ENCODE measurements around the gene SOD2.
A peak's percentile ranks its signal among the peaks of the same experiment; 100 is the strongest.
"Not testable (repeated sequence)": the region's sequence is repeated elsewhere in the genome, so short reads cannot be mapped to it uniquely, and the experiment has no call there.

SOD2 gene

DNA sequence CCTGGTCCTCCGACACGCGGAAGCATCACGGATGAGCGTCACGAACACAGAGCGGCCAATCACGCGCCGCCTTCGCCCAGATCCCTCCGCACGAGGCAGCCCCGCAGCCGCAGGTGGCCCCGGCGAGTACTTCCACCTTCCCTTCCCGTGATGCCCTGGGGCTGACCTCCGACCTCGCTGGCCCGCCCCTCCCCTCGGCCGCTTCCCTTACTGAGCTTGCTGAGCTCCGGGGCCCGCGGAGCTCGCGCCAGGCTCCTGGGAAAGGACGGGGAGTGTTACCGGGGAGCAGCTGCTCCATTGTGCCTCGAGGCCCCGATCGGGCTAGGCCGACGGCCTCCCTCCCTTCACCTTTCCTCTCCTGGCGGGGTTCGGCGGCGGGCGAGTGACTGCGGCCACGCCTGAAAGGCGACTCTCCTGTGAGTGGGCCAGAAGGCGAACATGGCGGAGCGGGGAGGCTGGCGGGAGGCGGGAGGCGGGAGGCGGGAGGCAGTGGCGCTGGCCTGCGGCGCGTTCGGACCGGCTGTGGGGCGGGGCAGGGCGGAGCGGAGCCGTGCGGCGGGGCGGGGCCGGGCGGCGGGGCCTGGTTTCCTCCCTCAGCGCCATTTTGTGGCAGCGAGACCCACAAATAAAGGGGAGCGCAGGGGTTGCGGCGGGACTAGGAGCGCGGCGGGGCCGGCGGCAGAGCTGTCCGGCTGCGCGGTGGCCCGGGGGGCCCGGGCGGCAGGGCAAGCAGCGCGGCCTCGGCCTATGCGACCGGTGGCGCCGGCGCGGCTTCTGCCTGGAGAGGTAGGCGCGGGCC lies 34.1 kb upstream of the SOD2 start, which contains the start of gene WTAP:
Gene WTAP (plus strand): TSS at position 589 of the 799 bp plus-strand sequence. CDS start 8,760 bp downstream, outside the sequence.
- H3K36me3 ChIP-seq (ENCODE audit: control insufficient read depth, insufficient read depth, low read length) = no peaks in the 10 kb centered on the region
- H3K4me3 ChIP-seq (ENCODE audit: low read length) = peak within 1 kb of the TSS; percentile 93
- no peaks in the 10 kb centered on the region for H3K27me3 ChIP-seq (ENCODE audit: control insufficient read depth, insufficient read depth, low read length)
- no peaks in the 10 kb centered on the region; the same call in 1 of the 2 replicates for H3K4me1 ChIP-seq (ENCODE audit: control insufficient read depth, insufficient read depth, low read length)
- WGBS (ENCODE audit: insufficient coverage, insufficient read length) = no CpG with 5 or more reads among the region's 93 CpGs
- H3K9me3 ChIP-seq (ENCODE audit: control insufficient read depth, insufficient read depth, low read length) = no peaks in the 10 kb centered on the region
- no peak within 1 kb of the TSS for H3K27ac ChIP-seq (ENCODE audit: low read length)
- peak; percentile 91 for DNase-seq (ENCODE audit: low read depth, low spot score)

DNA sequence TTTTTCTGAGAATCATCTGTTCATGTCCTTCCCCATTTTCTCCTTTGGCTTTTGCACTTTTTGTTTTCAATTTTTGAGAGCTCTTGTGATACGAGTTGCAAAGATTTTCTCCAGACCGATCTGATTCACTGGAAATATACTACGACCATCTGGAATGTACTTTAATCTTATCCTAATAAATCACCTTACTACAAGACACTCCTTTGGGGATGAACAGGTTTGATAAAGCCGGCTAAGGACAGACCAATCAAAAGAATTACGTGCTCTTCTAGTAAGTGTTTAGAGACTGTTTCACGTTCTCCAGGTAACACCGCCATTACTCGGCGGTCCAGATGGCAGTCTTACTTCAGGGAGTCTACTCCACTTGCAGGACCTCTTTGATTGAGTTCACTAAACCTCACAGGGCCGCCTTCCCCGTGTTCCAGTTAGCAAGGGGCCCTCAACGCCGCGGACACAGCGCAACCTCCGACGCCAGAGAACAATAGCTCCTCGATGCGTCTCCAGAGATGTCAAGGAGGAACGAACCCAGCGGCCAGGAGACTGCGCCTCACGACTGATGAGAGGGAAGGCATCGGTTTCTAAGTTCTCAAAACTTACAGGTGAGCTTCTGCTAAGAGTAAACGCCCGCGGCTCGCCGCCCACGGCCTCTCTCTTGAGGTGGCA lies 33.3 kb upstream of the SOD2 start:
- H3K9me3 ChIP-seq (ENCODE audit: control insufficient read depth, insufficient read depth, low read length) = no peaks in the 10 kb centered on the region
- no peak for DNase-seq (ENCODE audit: low read depth, low spot score)

DNA sequence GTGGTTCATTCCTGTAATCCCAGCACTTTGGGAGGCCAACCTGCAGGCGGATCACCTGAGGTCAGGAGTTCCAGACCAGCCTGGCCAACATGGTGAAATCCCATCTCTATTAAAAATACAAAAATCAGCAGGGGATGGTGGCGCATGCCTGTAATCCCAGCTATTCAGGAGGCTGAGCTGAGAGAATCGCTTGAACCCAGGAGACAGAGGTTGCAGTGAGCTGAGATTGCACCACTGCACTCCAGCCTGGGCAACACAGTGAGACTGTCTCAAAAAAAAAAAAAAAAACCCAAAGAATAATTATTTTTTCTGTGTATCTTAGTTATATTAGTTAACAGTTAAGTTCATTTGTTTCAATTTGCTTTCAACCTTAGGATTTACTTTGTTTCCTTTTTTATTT lies 32.2 kb upstream of the SOD2 start:
- no CpG with 5 or more reads among the region's 3 CpGs for WGBS (ENCODE audit: insufficient coverage, insufficient read length)
- H3K4me1 ChIP-seq (ENCODE audit: control insufficient read depth, insufficient read depth, low read length); DNase-seq (ENCODE audit: low read depth, low spot score); H3K36me3 ChIP-seq (ENCODE audit: control insufficient read depth, insufficient read depth, low read length); H3K4me3 ChIP-seq (ENCODE audit: low read length); H3K9me3 ChIP-seq (ENCODE audit: control insufficient read depth, insufficient read depth, low read length); H3K27ac ChIP-seq (ENCODE audit: low read length); H3K27me3 ChIP-seq (ENCODE audit: control insufficient read depth, insufficient read depth, low read length): not testable (repeated sequence)

More for the DNA sequence above, 33.3 kb upstream of the SOD2 start:
- H3K36me3 ChIP-seq (ENCODE audit: control insufficient read depth, insufficient read depth, low read length) = no peaks in the 10 kb centered on the region
- H3K4me3 ChIP-seq (ENCODE audit: low read length) = peak overlapping the region; percentile 93; the same call in 1 of the 2 replicates
- no peak overlapping the region for H3K27ac ChIP-seq (ENCODE audit: low read length)
- WGBS (ENCODE audit: insufficient coverage, insufficient read length) = no CpG with 5 or more reads among the region's 30 CpGs
- no peaks in the 10 kb centered on the region for H3K27me3 ChIP-seq (ENCODE audit: control insufficient read depth, insufficient read depth, low read length)
- no peaks in the 10 kb centered on the region; the same call in 1 of the 2 replicates for H3K4me1 ChIP-seq (ENCODE audit: control insufficient read depth, insufficient read depth, low read length)

DNA sequence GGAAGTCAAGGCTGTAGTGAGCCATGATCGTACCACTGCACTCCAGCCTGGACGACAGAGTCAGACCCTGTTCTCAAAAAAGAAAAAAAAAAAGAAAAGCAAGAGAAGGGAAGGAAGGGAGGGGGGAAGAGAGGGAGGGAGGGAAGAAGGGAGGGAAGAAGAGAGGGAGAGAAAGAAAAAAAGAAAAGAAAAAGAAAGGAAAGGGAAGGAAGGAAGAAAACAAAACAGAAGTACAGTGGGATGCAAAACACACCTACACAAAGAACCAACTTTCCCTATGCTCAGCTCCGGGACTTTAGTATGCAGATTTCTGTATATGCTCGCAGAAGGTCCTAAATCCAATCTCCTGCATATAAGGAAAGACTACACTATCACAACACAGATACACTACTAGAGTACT lies 31.7 kb upstream of the SOD2 start:
- Histone ChIP-seq H3K27ac (ENCODE audit: low read length) (no peak overlapping the region), H3K9me3 (ENCODE audit: control insufficient read depth, insufficient read depth, low read length) (no peaks in the 10 kb centered on the region), H3K4me1 (ENCODE audit: control insufficient read depth, insufficient read depth, low read length) (no peaks in the 10 kb centered on the region; the same call in 1 of the 2 replicates), H3K4me3 (ENCODE audit: low read length) (no peak overlapping the region), H3K27me3 (ENCODE audit: control insufficient read depth, insufficient read depth, low read length) (no peaks in the 10 kb centered on the region), H3K36me3 (ENCODE audit: control insufficient read depth, insufficient read depth, low read length) (no peaks in the 10 kb centered on the region)
- WGBS (ENCODE audit: insufficient coverage, insufficient read length) = no CpG with 5 or more reads among the region's 4 CpGs
- no peak for DNase-seq (ENCODE audit: low read depth, low spot score)

DNA sequence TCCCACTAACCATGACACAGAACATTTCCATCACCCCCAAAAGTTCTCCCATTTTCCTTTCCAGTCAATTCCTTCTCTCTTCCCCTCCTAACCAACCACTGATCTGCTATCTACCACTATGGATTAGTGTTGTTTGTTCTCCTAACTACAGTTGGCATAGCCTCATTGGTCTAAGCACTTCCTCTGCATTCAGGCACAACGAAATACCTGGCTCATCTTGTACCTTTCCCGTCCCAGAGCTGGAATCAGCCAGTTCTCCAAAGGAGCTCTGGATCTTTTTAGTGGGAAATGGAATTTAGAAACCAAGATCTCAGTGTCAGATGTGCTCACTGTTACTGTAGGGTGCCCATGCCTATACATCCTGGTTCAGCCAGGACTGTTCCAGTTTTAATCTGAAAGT lies 30.2 kb upstream of the SOD2 start:
- WGBS (ENCODE audit: insufficient coverage, insufficient read length) = no CpG with 5 or more reads among the region's 2 CpGs
- no peak overlapping the region for H3K4me3 ChIP-seq (ENCODE audit: low read length)

DNA sequence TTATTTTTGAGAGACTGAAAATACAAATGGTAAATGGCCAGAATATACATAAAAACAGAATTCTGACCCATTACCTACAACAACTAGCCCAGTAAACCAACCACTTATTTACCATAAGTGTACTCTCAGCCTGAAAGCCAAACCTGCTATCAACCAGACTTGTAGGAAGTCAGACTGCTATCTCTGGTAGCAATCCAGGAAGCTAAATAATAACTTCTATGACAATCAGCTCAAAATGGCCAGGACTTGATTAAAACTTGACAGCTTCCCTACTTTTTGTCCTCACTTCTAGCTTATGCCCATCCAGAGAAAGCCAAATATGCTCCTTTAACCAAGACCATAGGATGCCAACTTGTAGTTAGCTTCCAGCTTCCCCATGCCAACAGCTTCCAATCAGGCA lies 29.6 kb upstream of the SOD2 start:
- no peak overlapping the region for H3K4me3 ChIP-seq (ENCODE audit: low read length)
- H3K36me3 ChIP-seq (ENCODE audit: control insufficient read depth, insufficient read depth, low read length) = no peaks in the 10 kb centered on the region
- H3K4me1 ChIP-seq (ENCODE audit: control insufficient read depth, insufficient read depth, low read length) = no peaks in the 10 kb centered on the region; the same call in 1 of the 2 replicates
- H3K27ac ChIP-seq (ENCODE audit: low read length) = no peak overlapping the region
- DNase-seq (ENCODE audit: low read depth, low spot score) = no peak
- H3K9me3 ChIP-seq (ENCODE audit: control insufficient read depth, insufficient read depth, low read length) = no peaks in the 10 kb centered on the region
- H3K27me3 ChIP-seq (ENCODE audit: control insufficient read depth, insufficient read depth, low read length) = no peaks in the 10 kb centered on the region

More for the DNA sequence above, 30.2 kb upstream of the SOD2 start:
- no peaks in the 10 kb centered on the region for H3K36me3 ChIP-seq (ENCODE audit: control insufficient read depth, insufficient read depth, low read length)
- no peaks in the 10 kb centered on the region; the same call in 1 of the 2 replicates for H3K4me1 ChIP-seq (ENCODE audit: control insufficient read depth, insufficient read depth, low read length)
- no peaks in the 10 kb centered on the region for H3K27me3 ChIP-seq (ENCODE audit: control insufficient read depth, insufficient read depth, low read length)
- no peak for DNase-seq (ENCODE audit: low read depth, low spot score)
- H3K27ac ChIP-seq (ENCODE audit: low read length) = no peak overlapping the region
- H3K9me3 ChIP-seq (ENCODE audit: control insufficient read depth, insufficient read depth, low read length) = no peaks in the 10 kb centered on the region

DNA sequence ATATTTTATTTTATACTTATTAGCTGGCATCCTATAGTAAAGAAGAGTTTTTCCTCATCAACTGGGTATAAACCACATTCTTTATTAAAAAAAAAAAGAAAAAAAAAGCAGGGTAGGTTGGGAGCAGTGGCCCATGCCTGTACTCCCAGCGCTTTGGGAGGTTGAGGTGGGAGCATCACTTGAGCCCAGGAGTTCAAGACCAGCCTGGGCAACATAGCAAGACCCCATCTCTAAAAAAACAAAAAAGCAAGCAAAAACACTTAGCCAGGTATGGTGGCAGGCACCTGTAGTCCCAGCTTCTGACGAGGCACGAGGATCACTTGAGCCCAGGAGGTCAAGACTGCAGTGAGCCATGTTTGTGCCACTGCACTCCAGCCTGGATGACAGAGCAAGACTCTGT lies 28.9 kb upstream of the SOD2 start:
- H3K36me3 ChIP-seq (ENCODE audit: control insufficient read depth, insufficient read depth, low read length); H3K4me3 ChIP-seq (ENCODE audit: low read length); H3K4me1 ChIP-seq (ENCODE audit: control insufficient read depth, insufficient read depth, low read length); H3K9me3 ChIP-seq (ENCODE audit: control insufficient read depth, insufficient read depth, low read length); DNase-seq (ENCODE audit: low read depth, low spot score); H3K27ac ChIP-seq (ENCODE audit: low read length); H3K27me3 ChIP-seq (ENCODE audit: control insufficient read depth, insufficient read depth, low read length): not testable (repeated sequence)
- WGBS (ENCODE audit: insufficient coverage, insufficient read length) = no CpG with 5 or more reads among the region's 3 CpGs

DNA sequence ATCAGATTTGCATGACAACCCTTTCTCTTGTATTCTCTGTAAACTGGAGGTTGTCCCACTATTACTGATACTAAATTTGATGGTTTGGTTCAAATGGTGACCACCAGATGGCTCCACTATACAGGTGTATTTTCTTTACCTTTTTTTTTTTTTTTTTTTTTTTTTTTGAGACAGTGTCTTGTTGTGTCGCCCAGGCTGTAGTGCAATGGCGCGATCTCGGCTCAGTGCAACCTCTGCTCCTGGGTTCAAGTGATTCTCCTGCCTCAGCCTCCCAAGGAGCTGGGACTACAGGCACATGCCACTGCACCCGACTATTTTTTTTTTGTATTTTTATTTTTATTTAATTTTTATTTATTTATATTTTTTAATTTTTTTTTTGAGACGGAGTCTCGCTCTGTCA lies 27.7 kb upstream of the SOD2 start:
- H3K27ac ChIP-seq (ENCODE audit: low read length) = no peak overlapping the region
- H3K36me3 ChIP-seq (ENCODE audit: control insufficient read depth, insufficient read depth, low read length) = no peaks in the 10 kb centered on the region
- no peaks in the 10 kb centered on the region for H3K4me1 ChIP-seq (ENCODE audit: control insufficient read depth, insufficient read depth, low read length)
- peak; percentile 29 for DNase-seq (ENCODE audit: low read depth, low spot score)
- H3K27me3 ChIP-seq (ENCODE audit: control insufficient read depth, insufficient read depth, low read length) = no peaks in the 10 kb centered on the region
- no peaks in the 10 kb centered on the region for H3K9me3 ChIP-seq (ENCODE audit: control insufficient read depth, insufficient read depth, low read length)
- no peak overlapping the region for H3K4me3 ChIP-seq (ENCODE audit: low read length)
- no CpG with 5 or more reads among the region's 7 CpGs for WGBS (ENCODE audit: insufficient coverage, insufficient read length)

DNA sequence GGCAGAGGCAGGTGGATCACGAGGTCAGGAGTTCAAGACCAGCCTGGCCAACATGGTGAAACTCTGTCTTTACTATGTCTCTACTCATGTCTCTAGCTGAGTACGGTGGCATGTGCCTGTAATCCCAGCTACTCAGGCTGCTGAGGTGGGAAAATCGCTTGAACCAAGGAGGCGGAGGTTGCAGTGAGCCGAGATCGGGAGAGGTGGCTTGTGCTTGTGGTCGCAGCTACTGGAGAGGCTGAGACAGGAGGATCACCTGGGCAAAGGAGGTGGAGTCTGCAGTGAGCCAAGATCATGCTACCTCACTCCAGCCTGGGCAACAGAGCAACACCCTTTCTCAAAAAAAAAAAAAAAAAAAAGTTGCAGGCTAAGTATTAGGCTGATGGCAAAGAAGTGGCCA lies 26.2 kb upstream of the SOD2 start:
- no peaks in the 10 kb centered on the region for H3K36me3 ChIP-seq (ENCODE audit: control insufficient read depth, insufficient read depth, low read length)
- no peaks in the 10 kb centered on the region for H3K4me1 ChIP-seq (ENCODE audit: control insufficient read depth, insufficient read depth, low read length)
- no peak overlapping the region for H3K27ac ChIP-seq (ENCODE audit: low read length)
- DNase-seq (ENCODE audit: low read depth, low spot score) = no peak
- no peak overlapping the region for H3K4me3 ChIP-seq (ENCODE audit: low read length)
- WGBS (ENCODE audit: insufficient coverage, insufficient read length) = no CpG with 5 or more reads among the region's 7 CpGs
- no peaks in the 10 kb centered on the region for H3K27me3 ChIP-seq (ENCODE audit: control insufficient read depth, insufficient read depth, low read length)
- H3K9me3 ChIP-seq (ENCODE audit: control insufficient read depth, insufficient read depth, low read length) = no peaks in the 10 kb centered on the region

DNA sequence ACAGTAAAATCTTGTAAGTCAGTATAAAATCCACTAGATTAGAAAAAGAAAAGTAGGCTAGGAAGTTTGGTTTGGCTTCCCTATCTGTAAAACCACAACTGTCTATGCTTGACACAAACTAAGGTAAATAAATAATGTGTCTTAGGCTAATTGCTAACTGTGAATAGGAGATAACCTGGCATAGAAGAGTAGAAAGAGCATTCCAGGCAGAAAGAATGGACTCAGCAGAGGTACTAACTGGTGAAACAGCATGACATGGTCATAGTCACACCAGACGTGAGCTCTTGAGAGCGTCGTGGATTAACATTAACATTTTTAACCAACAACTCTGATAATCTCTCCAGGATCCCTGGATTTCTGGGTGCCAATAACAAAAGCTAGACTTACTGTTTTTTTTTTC lies 25.6 kb upstream of the SOD2 start:
- H3K27ac ChIP-seq (ENCODE audit: low read length) = no peak overlapping the region
- DNase-seq (ENCODE audit: low read depth, low spot score) = no peak
- H3K4me1 ChIP-seq (ENCODE audit: control insufficient read depth, insufficient read depth, low read length) = no peaks in the 10 kb centered on the region
- no peaks in the 10 kb centered on the region for H3K36me3 ChIP-seq (ENCODE audit: control insufficient read depth, insufficient read depth, low read length)
- no peaks in the 10 kb centered on the region for H3K27me3 ChIP-seq (ENCODE audit: control insufficient read depth, insufficient read depth, low read length)
- no CpG with 5 or more reads among the region's 3 CpGs for WGBS (ENCODE audit: insufficient coverage, insufficient read length)
- no peak overlapping the region for H3K4me3 ChIP-seq (ENCODE audit: low read length)
- H3K9me3 ChIP-seq (ENCODE audit: control insufficient read depth, insufficient read depth, low read length) = no peaks in the 10 kb centered on the region
